Measurements from ENCODE around the gene NDUFA3.

DNA sequence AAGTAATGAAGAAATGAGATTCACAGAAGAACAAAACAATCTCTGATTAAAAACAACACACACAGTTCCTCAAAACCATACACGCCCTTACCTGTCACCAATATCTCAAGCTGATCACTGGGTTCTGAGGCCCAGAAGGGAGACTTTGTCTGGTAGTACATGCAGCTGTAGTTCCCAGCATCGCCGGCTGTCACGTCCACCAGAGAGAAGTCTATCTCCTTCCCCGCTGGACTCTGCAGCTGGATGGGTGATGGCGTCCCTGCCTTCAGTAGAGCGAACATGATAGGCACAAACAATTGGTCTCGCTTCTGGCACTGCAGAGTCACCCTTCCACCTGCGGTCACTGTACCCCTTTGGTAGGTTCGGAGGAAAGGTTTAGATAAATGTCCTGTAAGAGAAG lies 28.8 kb upstream of the NDUFA3 start:
- no peak for TF ChIP-seq EP300 (IDR thresholded peaks at IDR 0.05)
- TF ChIP-seq, protein P1, sequence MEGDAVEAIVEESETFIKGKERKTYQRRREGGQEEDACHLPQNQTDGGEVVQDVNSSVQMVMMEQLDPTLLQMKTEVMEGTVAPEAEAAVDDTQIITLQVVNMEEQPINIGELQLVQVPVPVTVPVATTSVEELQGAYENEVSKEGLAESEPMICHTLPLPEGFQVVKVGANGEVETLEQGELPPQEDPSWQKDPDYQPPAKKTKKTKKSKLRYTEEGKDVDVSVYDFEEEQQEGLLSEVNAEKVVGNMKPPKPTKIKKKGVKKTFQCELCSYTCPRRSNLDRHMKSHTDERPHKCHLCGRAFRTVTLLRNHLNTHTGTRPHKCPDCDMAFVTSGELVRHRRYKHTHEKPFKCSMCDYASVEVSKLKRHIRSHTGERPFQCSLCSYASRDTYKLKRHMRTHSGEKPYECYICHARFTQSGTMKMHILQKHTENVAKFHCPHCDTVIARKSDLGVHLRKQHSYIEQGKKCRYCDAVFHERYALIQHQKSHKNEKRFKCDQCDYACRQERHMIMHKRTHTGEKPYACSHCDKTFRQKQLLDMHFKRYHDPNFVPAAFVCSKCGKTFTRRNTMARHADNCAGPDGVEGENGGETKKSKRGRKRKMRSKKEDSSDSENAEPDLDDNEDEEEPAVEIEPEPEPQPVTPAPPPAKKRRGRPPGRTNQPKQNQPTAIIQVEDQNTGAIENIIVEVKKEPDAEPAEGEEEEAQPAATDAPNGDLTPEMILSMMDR (IDR thresholded peaks at IDR 0.05) = no peak
- no peak for TF ChIP-seq POLR2A (IDR thresholded peaks at IDR 0.05)
- TF ChIP-seq POLR2AphosphoS5 (IDR thresholded peaks at IDR 0.05) = no peak
